Caco-2 (cell line): Measurements from ENCODE around the gene CCDC148. TPM values are rescaled to one million over a fixed set of nuclear protein-coding genes. Genes with fewer than 3 reads are reported as not detected.

Experiments used
- BruUV-seq: library from RNA; stranded (reverse); fragments of 400-500 nt; replicated peaks from 2 replicates; lab custom pipeline; 2021; lab: Mats Ljungman, UMichigan
- CTCF ChIA-PET: fragments of 300-600 bp; sonication (Branson Sonifier 250); formaldehyde crosslinking; loops from one replicate; lab custom pipeline; 2022; ENCODE audit warnings: antibody characterized with exemption; lab: Charles Lee
- POLR2A ChIA-PET: fragments of 300-600 bp; sonication (Branson Sonifier 250); formaldehyde crosslinking; loops from one replicate; lab custom pipeline; 2022; ENCODE audit warnings: antibody characterized with exemption; lab: Charles Lee
- DNase-seq, 2 experiments: peaks; one replicate each; pipeline versions ENCODE4 v3.0.0 to v3.0.0-alpha.2; 2020 to 2022
- H3K27me3 ChIP-seq: replicated peaks from 2 replicates; pipeline ENCODE4 v1.6.0; 2011; ENCODE audit warnings: low read length; ENCODE audit not compliant: control insufficient read depth, insufficient read depth
- H3K36me3 ChIP-seq: 2 replicates; pipeline ENCODE4 v1.5.1; 2011; ENCODE audit warnings: low read length; ENCODE audit not compliant: control insufficient read depth, insufficient read depth
- H3K4me1 ChIP-seq: fragments of 250-450 bp; sonication (Bioruptor Pico); 2 replicates; pipeline ENCODE4 v1.5.1; 2020; ENCODE audit warnings: mild to moderate bottlenecking
- H3K4me3 ChIP-seq: 2 replicates; pipeline ENCODE4 v1.5.1; 2011; ENCODE audit warnings: low read depth, mild to moderate bottlenecking, control low read depth, low read length
- H3K9me3 ChIP-seq: fragments of 250-450 bp; sonication (Bioruptor Pico); 2 replicates; pipeline ENCODE4 v1.5.1; 2020; ENCODE audit warnings: mild to moderate bottlenecking, moderate library complexity
- H3K27ac Mint-ChIP-seq: one replicate; pipeline ENCODE4 v1.8.0; 2022; ENCODE audit warnings: mixed read lengths; ENCODE audit not compliant: unreplicated experiment
- H3K27me3 Mint-ChIP-seq: one replicate; pipeline ENCODE4 v1.8.0; 2022; ENCODE audit warnings: mixed read lengths; ENCODE audit not compliant: insufficient read depth, unreplicated experiment
- H3K36me3 Mint-ChIP-seq: one replicate; pipeline ENCODE4 v1.8.0; 2022; ENCODE audit warnings: mild to moderate bottlenecking, mixed read lengths; ENCODE audit not compliant: insufficient read depth, unreplicated experiment
- H3K4me1 Mint-ChIP-seq: one replicate; pipeline ENCODE4 v1.8.0; 2022; ENCODE audit warnings: low read depth, mixed read lengths; ENCODE audit not compliant: unreplicated experiment
- H3K4me3 Mint-ChIP-seq: one replicate; pipeline ENCODE4 v1.8.0; 2022; ENCODE audit warnings: mild to moderate bottlenecking, moderate library complexity, mixed read lengths; ENCODE audit not compliant: unreplicated experiment
- H3K9me3 Mint-ChIP-seq: one replicate; pipeline ENCODE4 v1.8.0; 2022; ENCODE audit warnings: mixed read lengths; ENCODE audit not compliant: unreplicated experiment
- intact Hi-C: fragments of 100-400 bp; cut with micrococcal nuclease; formaldehyde crosslinking; loops from one replicate; pipeline ENCODE4 v1.10.0; 2022; ENCODE audit not compliant: unreplicated experiment
- total RNA-seq: library from RNA; stranded (reverse); gene quantifications from 2 replicates; pipeline ENCODE4 v1.2.3, GENCODE V29; 2022
- TF ChIP-seq, protein P1 (sequence below), 2 experiments: fragments of 200-600 bp in 1 of 2; IDR thresholded peaks; 1 replicate in 1 of 2; 2 replicates in 1 of 2; pipeline versions ENCODE4 v1.5.1 to v1.8.0; 2011 to 2022; ENCODE audit warnings: antibody characterized with exemption in 1 of 2, control low read depth in 1 of 2, inconsistent platforms in 1 of 2, low read depth in 1 of 2, low read length in 1 of 2, mild to moderate bottlenecking in 1 of 2, moderate library complexity in 1 of 2; ENCODE audit not compliant: insufficient read depth in 1 of 2, severe bottlenecking in 1 of 2, unreplicated experiment in 1 of 2

Gene CCDC148
- total RNA-seq, 1 experiment from 2014 or later: 6.3 TPM

- no peaks in the 10 kb centered on the region for H3K9me3 ChIP-seq
- Mint-ChIP-seq H3K27me3 (peaks cover 2% of the 10 kb centered on the region), H3K9me3 (peaks cover 9% of the 10 kb centered on the region), H3K36me3 (no peaks in the 10 kb centered on the region), H3K4me3 (no peak overlapping the region), H3K27ac (no peak overlapping the region), H3K4me1 (no peaks in the 10 kb centered on the region)
- H3K4me3 ChIP-seq: no peak overlapping the region
- no peaks in the 10 kb centered on the region for H3K36me3 ChIP-seq
- intact Hi-C loops: no loop called here
- ChIA-PET POLR2A (no interaction called here), CTCF (no interaction called here)
- no peaks in the 10 kb centered on the region for H3K4me1 ChIP-seq
- TF ChIP-seq, protein P1, sequence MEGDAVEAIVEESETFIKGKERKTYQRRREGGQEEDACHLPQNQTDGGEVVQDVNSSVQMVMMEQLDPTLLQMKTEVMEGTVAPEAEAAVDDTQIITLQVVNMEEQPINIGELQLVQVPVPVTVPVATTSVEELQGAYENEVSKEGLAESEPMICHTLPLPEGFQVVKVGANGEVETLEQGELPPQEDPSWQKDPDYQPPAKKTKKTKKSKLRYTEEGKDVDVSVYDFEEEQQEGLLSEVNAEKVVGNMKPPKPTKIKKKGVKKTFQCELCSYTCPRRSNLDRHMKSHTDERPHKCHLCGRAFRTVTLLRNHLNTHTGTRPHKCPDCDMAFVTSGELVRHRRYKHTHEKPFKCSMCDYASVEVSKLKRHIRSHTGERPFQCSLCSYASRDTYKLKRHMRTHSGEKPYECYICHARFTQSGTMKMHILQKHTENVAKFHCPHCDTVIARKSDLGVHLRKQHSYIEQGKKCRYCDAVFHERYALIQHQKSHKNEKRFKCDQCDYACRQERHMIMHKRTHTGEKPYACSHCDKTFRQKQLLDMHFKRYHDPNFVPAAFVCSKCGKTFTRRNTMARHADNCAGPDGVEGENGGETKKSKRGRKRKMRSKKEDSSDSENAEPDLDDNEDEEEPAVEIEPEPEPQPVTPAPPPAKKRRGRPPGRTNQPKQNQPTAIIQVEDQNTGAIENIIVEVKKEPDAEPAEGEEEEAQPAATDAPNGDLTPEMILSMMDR (IDR thresholded peaks at IDR 0.05; ENCODE audit: insufficient read depth in 1 of 2, low read depth in 1 of 2, low read length in 1 of 2, severe bottlenecking in 1 of 2, unreplicated experiment in 1 of 2): no peak
- H3K27me3 ChIP-seq: no peaks in the 10 kb centered on the region
- no TSS peak for BruUV-seq
- DNase-seq: no peak
Measured at GRCh38 chr2:158221063-158222020, 235.2 kb downstream of the CCDC148 start.

DNA sequence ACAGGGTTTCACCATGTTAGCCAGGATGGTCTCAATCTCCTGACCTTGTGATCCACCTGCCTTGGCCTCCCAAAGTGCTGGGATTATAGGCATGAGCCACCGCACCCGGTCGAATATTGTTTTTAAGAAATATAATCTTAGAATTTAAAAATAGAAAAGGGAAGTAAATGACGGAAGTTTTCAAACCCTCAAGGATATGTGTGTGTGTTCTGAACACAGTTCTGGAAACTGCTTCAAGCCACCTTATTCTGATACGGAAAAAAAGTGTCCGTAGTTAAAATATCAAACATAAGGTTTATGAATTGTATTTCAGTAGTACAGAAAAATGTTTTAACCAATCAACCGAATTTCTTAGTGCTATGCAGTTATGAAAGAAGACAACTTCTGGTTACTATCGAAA, 239.0 kb downstream of the CCDC148 start:
- CTCF ChIA-PET: no interaction called here
- no TSS peak for BruUV-seq
- intact Hi-C loops: no loop called here
- POLR2A ChIA-PET: no interaction called here
- H3K27me3 Mint-ChIP-seq: no peaks in the 10 kb centered on the region
- no peaks in the 10 kb centered on the region for H3K9me3 ChIP-seq
- H3K4me1 Mint-ChIP-seq: no peaks in the 10 kb centered on the region
- TF ChIP-seq, protein P1 (IDR thresholded peaks at IDR 0.05; ENCODE audit: insufficient read depth in 1 of 2, low read depth in 1 of 2, low read length in 1 of 2, severe bottlenecking in 1 of 2, unreplicated experiment in 1 of 2): no peak
- no peaks in the 10 kb centered on the region for H3K9me3 Mint-ChIP-seq
- no peaks in the 10 kb centered on the region for H3K4me1 ChIP-seq
- no peak overlapping the region for H3K27ac Mint-ChIP-seq
- H3K36me3 Mint-ChIP-seq: no peaks in the 10 kb centered on the region
- no peak overlapping the region for H3K4me3 Mint-ChIP-seq
- no peak for DNase-seq
- H3K4me3 ChIP-seq: no peak overlapping the region
- H3K36me3 ChIP-seq: no peaks in the 10 kb centered on the region
- H3K27me3 ChIP-seq: no peaks in the 10 kb centered on the region

DNA sequence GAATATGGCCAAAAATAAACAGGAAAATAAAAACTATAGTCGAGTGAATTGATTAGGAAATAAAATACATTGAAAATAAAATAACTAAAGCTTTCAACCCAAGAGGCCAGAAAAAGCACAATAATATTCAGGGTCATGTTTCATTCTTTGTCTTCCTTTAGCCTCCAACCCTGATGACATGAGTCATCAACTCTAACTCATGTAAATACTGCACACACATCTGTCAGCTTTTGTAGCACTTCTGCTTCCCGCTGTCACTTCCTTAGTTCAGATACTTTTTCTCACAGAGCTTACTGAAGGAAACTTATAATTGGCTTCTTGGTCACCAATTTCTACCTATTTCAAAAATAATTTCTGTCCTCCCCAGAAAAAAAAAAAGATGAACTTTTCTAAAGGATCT, 242.1 kb downstream of the CCDC148 start:
- no peaks in the 10 kb centered on the region for H3K9me3 ChIP-seq
- no peaks in the 10 kb centered on the region for H3K27me3 Mint-ChIP-seq

More for the DNA sequence above, 242.1 kb downstream of the CCDC148 start:
- Histone ChIP-seq H3K27me3 (no peaks in the 10 kb centered on the region), H3K4me3 (no peak overlapping the region), H3K4me1 (no peaks in the 10 kb centered on the region), H3K36me3 (no peaks in the 10 kb centered on the region)
- ChIA-PET POLR2A (no interaction called here), CTCF (no interaction called here)
- Mint-ChIP-seq H3K4me3 (no peak overlapping the region), H3K36me3 (no peaks in the 10 kb centered on the region), H3K9me3 (no peaks in the 10 kb centered on the region), H3K4me1 (no peaks in the 10 kb centered on the region), H3K27ac (no peak overlapping the region)
- BruUV-seq: no TSS peak
- no peak for DNase-seq
- intact Hi-C loops: no loop called here
- TF ChIP-seq, protein P1 (IDR thresholded peaks at IDR 0.05; ENCODE audit: insufficient read depth in 1 of 2, low read depth in 1 of 2, low read length in 1 of 2, severe bottlenecking in 1 of 2, unreplicated experiment in 1 of 2): no peak
